Endothelial cell of umbilical vein (primary cell): ENCODE measurements around the gene PRKAR1A. TPM values are rescaled to one million over a fixed set of nuclear protein-coding genes. Genes with fewer than 3 reads are reported as not detected.

ENCODE experiments used
- BruUV-seq: library from RNA; stranded (reverse); fragments of 400-500 nt; replicated peaks from 2 replicates; lab custom pipeline; 2021; lab: Mats Ljungman, UMichigan
- CTCF ChIA-PET: fragments of 300-600, 350-600 bp; sonication (Branson Sonifier 250); formaldehyde crosslinking; loops from one replicate; lab custom pipeline; 2021; ENCODE audit warnings: antibody characterized with exemption, inconsistent platforms; lab: Charles Lee
- POLR2A ChIA-PET: fragments of 300-600, 350-600 bp; sonication (Branson Sonifier 250); formaldehyde crosslinking; loops from one replicate; lab custom pipeline; 2021; ENCODE audit warnings: antibody characterized with exemption, inconsistent platforms; lab: Charles Lee
- DNase-seq: peaks from one replicate; pipeline ENCODE4 v3.0.0-alpha.2; 2011; ENCODE audit warnings: low read depth, low spot score
- FAIRE-seq: peaks from 2 replicates; lab custom pipeline; 2011; peaks lifted over from hg19 to GRCh38; lab: Jason Lieb, UNC
- H2AFZ ChIP-seq: 2 replicates; pipeline ENCODE4 v1.6.0; 2012; ENCODE audit warnings: low read depth, low read length, control low read depth, inconsistent platforms
- H3K27ac ChIP-seq: 2 replicates; pipeline ENCODE4 v1.5.1; 2011; ENCODE audit warnings: low read depth, mild to moderate bottlenecking, control low read depth, low read length, moderate library complexity; ENCODE audit not compliant: insufficient read depth
- H3K27me3 ChIP-seq, 2 experiments: 2 replicates each; pipeline versions ENCODE4 v1.6.0 to v1.6.1; 2011; ENCODE audit warnings: low read length in 2 of 2, mixed read lengths in 1 of 2; ENCODE audit not compliant: control insufficient read depth in 2 of 2, insufficient read depth in 2 of 2
- H3K36me3 ChIP-seq, 2 experiments: 2 replicates in 1 of 2; 3 replicates in 1 of 2; pipeline ENCODE4 v1.5.1; 2011; ENCODE audit warnings: low read length in 2 of 2, mild to moderate bottlenecking in 1 of 2, moderate library complexity in 1 of 2; ENCODE audit not compliant: control insufficient read depth in 2 of 2, insufficient read depth in 2 of 2; ENCODE audit errors: extremely low read depth in 1 of 2
- H3K4me1 ChIP-seq: 3 replicates; pipeline ENCODE4 v1.5.1; 2011; ENCODE audit warnings: mild to moderate bottlenecking, low read length; ENCODE audit not compliant: control insufficient read depth, insufficient read depth; ENCODE audit errors: extremely low read depth
- H3K4me2 ChIP-seq: 2 replicates; pipeline ENCODE4 v1.6.1; 2011; ENCODE audit warnings: low read length, control low read depth, mixed read lengths; ENCODE audit not compliant: insufficient read depth
- H3K4me3 ChIP-seq, 3 experiments: fragments of 200-600 bp in 1 of 3; sonication (generic), shearing (Covaris generic) in 1 of 3; replicated peaks in 1 of 3; 2 replicates each; pipeline ENCODE4 v1.5.1; 2011 to 2016; ENCODE audit warnings: control low read depth in 3 of 3, low read length in 3 of 3, mild to moderate bottlenecking in 2 of 3, inconsistent platforms in 1 of 3, low read depth in 1 of 3, moderate library complexity in 1 of 3; ENCODE audit not compliant: insufficient read depth in 1 of 3
- H3K79me2 ChIP-seq: 2 replicates; pipeline ENCODE4 v1.6.0; 2012; ENCODE audit warnings: low read length, inconsistent platforms; ENCODE audit not compliant: control insufficient read depth, insufficient read depth
- H3K9ac ChIP-seq: replicated peaks from 2 replicates; pipeline ENCODE3; 2011; ENCODE audit warnings: low read length, control low read depth; ENCODE audit not compliant: insufficient read depth; ENCODE audit errors: extremely low read depth
- H3K9me1 ChIP-seq: replicated peaks from 3 replicates; pipeline ENCODE4 v1.6.0; 2011; ENCODE audit warnings: mild to moderate bottlenecking, low read length; ENCODE audit not compliant: control insufficient read depth, insufficient read depth; ENCODE audit errors: extremely low read depth
- H3K9me3 ChIP-seq: replicated peaks from 2 replicates; pipeline ENCODE4 v1.5.1; 2012; ENCODE audit warnings: low read length, inconsistent platforms; ENCODE audit not compliant: control insufficient read depth, insufficient read depth
- H4K20me1 ChIP-seq: replicated peaks from 2 replicates; pipeline ENCODE3; 2011; ENCODE audit warnings: mild to moderate bottlenecking, low read length; ENCODE audit not compliant: control insufficient read depth, insufficient read depth; ENCODE audit errors: extremely low read depth
- CTCF ChIP-seq, 2 donors: IDR thresholded peaks; 1 replicate in 1 of 2; 2 replicates in 1 of 2; pipeline ENCODE4 v1.5.1; 2011; ENCODE audit warnings: low read length in 2 of 2, mild to moderate bottlenecking in 2 of 2, moderate library complexity in 2 of 2, control low read depth in 1 of 2, inconsistent platforms in 1 of 2, low read depth in 1 of 2; ENCODE audit not compliant: insufficient read depth in 1 of 2; ENCODE audit errors: extremely low read depth in 1 of 2
- EZH2 ChIP-seq: IDR thresholded peaks from 2 replicates; pipeline ENCODE4 v1.6.1; 2012; ENCODE audit warnings: borderline replicate concordance, low read depth, mild to moderate bottlenecking, moderate library complexity, low read length, inconsistent platforms; ENCODE audit not compliant: severe bottlenecking
- FOS ChIP-seq: IDR thresholded peaks from 2 replicates; pipeline ENCODE4 v1.6.1; 2011; ENCODE audit warnings: mild to moderate bottlenecking, low read length, moderate library complexity, borderline replicate concordance; ENCODE audit not compliant: insufficient read depth
- GATA2 ChIP-seq: IDR thresholded peaks from 2 replicates; pipeline ENCODE4 v1.7.0; 2011; ENCODE audit warnings: low read depth, mild to moderate bottlenecking, moderate library complexity, mixed read lengths, low read length; ENCODE audit not compliant: insufficient read length, insufficient read depth
- JUN ChIP-seq: IDR thresholded peaks from 2 replicates; pipeline ENCODE4 v1.6.1; 2011; ENCODE audit warnings: borderline replicate concordance, low read depth; ENCODE audit not compliant: insufficient read length, insufficient read depth
- MAX ChIP-seq: IDR thresholded peaks from 2 replicates; pipeline ENCODE4 v1.6.1; 2011; ENCODE audit not compliant: insufficient read depth, insufficient read length
- MYC ChIP-seq: IDR thresholded peaks from one replicate; pipeline ENCODE4 v1.6.1; 2011; ENCODE audit warnings: mild to moderate bottlenecking, low read depth, low read length
- POLR2A ChIP-seq: IDR thresholded peaks from 2 replicates; pipeline ENCODE4 v1.6.1; 2012; ENCODE audit warnings: low read depth, mild to moderate bottlenecking, control low read depth, low read length
- POLR2AphosphoS5 ChIP-seq: IDR thresholded peaks from 2 replicates; pipeline ENCODE4 v1.6.1; 2012; ENCODE audit warnings: low read depth, mild to moderate bottlenecking, control low read depth, low read length, moderate library complexity; ENCODE audit not compliant: insufficient read depth
- dilution Hi-C: fragments of 300-500 bp; cut with MboI; formaldehyde crosslinking; loops from one replicate; pipeline ENCODE4 v1.15.0; 2019; ENCODE audit warnings: low sequenced_read_pairs; ENCODE audit not compliant: extremely low pct_ligation_motif_present
- intact Hi-C: fragments of 100-400 bp; cut with micrococcal nuclease; formaldehyde crosslinking; loops from one replicate; pipeline ENCODE4 v1.10.0; 2022
- polyA plus RNA-seq, 4 experiments: library from polyadenylated mRNA; depleted of rRNA in 3 of 4; stranded (reverse) in 3 of 4; unstranded in 1 of 4; fragments of >200 nt; gene quantifications; 2 replicates each; pipeline versions ENCODE4 v1.2.1 to v1.2.3, GENCODE V29; 2011 to 2012; ENCODE audit warnings: missing spikeins in 1 of 4
- total RNA-seq: library from RNA; stranded (reverse); gene quantifications from 2 replicates; pipeline ENCODE4 v1.2.3, GENCODE V29; 2021

PRKAR1A gene
- total and polyA plus RNA-seq, 2 donors (not counting 3 experiments of a cell fraction or from before 2014, with no cell fraction given) = 92.0 to 257 TPM

GRCh38 chr17:68567581-68567980, 55.4 kb downstream of the PRKAR1A start:
- H3K9ac ChIP-seq = no peak overlapping the region
- H3K36me3 ChIP-seq = no peaks in the 10 kb centered on the region
- dilution Hi-C loops = no loop called here
- H3K4me3 ChIP-seq = no peak overlapping the region
- peaks cover 4 to 7% of the 10 kb centered on the region in 2 experiments for H3K27me3 ChIP-seq
- H3K4me2 ChIP-seq = no peak overlapping the region
- H3K9me3 ChIP-seq = no peaks in the 10 kb centered on the region
- H2AFZ ChIP-seq = no peak overlapping the region
- no peaks in the 10 kb centered on the region for H3K9me1 ChIP-seq
- TF ChIP-seq CTCF (IDR thresholded peaks at IDR 0.05; ENCODE audit: extremely low read depth in 1 of 2, insufficient read depth in 1 of 2, low read depth in 1 of 2, low read length in 2 of 2) = no peak
- no peak overlapping the region for H3K27ac ChIP-seq
- H3K79me2 ChIP-seq = no peaks in the 10 kb centered on the region
- intact Hi-C loops = no loop called here
- ChIA-PET CTCF (interaction anchor here (0.8 kb wide), 1 partner anchor 26 kb away, joined by 3 read pairs; no protein-coding TSS in a partner anchor), POLR2A (no interaction called here)
- DNase-seq = no peak
- no peaks in the 10 kb centered on the region for H4K20me1 ChIP-seq
- no peaks in the 10 kb centered on the region for H3K4me1 ChIP-seq
- FAIRE-seq = no peak
- BruUV-seq = no TSS peak

GRCh38 chr17:68568581-68568980, 56.4 kb downstream of the PRKAR1A start:
- no peaks in the 10 kb centered on the region for H3K79me2 ChIP-seq
- POLR2A ChIA-PET = no interaction called here
- CTCF ChIA-PET = interaction anchor here (0.8 kb wide), 2 partner anchors 31 to 34 kb away, joined by 3 to 4 read pairs; no protein-coding TSS in a partner anchor
- H3K4me1 ChIP-seq = no peaks in the 10 kb centered on the region
- no peak for FAIRE-seq
- H3K9ac ChIP-seq = no peak overlapping the region
- peaks cover 4 to 7% of the 10 kb centered on the region in 2 experiments for H3K27me3 ChIP-seq
- no peaks in the 10 kb centered on the region for H3K9me1 ChIP-seq
- H4K20me1 ChIP-seq = no peaks in the 10 kb centered on the region
- no peak overlapping the region for H3K4me2 ChIP-seq
- TF ChIP-seq MYC (no peak), POLR2AphosphoS5 (no peak), FOS (no peak), GATA2 (no peak), POLR2A (no peak), JUN (no peak), CTCF (IDR thresholded peaks at IDR 0.05; ENCODE audit: extremely low read depth in 1 of 2, insufficient read depth in 1 of 2, low read depth in 1 of 2, low read length in 2 of 2) (no peak), EZH2 (no peak), MAX (no peak)
- no peak overlapping the region for H3K4me3 ChIP-seq
- dilution Hi-C loops (no loop called here), intact Hi-C loops (no loop called here)
- H3K27ac ChIP-seq = no peak overlapping the region
- DNase-seq = no peak
- H2AFZ ChIP-seq = no peak overlapping the region
- no TSS peak for BruUV-seq
- H3K9me3 ChIP-seq = no peaks in the 10 kb centered on the region
- no peaks in the 10 kb centered on the region for H3K36me3 ChIP-seq
